GM18858 (cell line): ENCODE data around the gene FNIP1.
"Not testable (repeated sequence)": the region's sequence is repeated elsewhere in the genome, so short reads cannot be mapped to it uniquely, and the experiment has no call there.

Experiments used
- ATAC-seq: cut with Tn5 transposase; IDR thresholded peaks from one replicate; pipeline ENCODE4 v1.9.1; 2021; ENCODE audit not compliant: unreplicated experiment

FNIP1 gene

GRCh38 chr5:131641494-131641893, 155.3 kb downstream of the FNIP1 start:
- ATAC-seq: no peak

- ATAC-seq: peak; percentile 48
Observed at GRCh38 chr5:131640043-131640856, 156.6 kb downstream of the FNIP1 start.

GRCh38 chr5:131639148-131639547, 157.7 kb downstream of the FNIP1 start:
- ATAC-seq: no peak

- ATAC-seq: no peak
Observed at GRCh38 chr5:131637694-131638093, 159.1 kb downstream of the FNIP1 start.

GRCh38 chr5:131635684-131636572, 160.9 kb downstream of the FNIP1 start:
- ATAC-seq: no peak

GRCh38 chr5:131634996-131635683, 161.7 kb downstream of the FNIP1 start, which contains the start of gene RAPGEF6:
Gene RAPGEF6, minus strand, starts transcription at chr5:131635229. Its CDS starts 199 bp downstream, at chr5:131635030.
- ATAC-seq: peak; percentile 74

- ATAC-seq: peak; percentile 7
Observed at GRCh38 chr5:131634666-131634995, 162.2 kb downstream of the FNIP1 start.

- ATAC-seq: no peak
Observed at GRCh38 chr5:131634238-131634637, 162.6 kb downstream of the FNIP1 start.

- no peak for ATAC-seq
Observed at GRCh38 chr5:131633830-131634229, 163.0 kb downstream of the FNIP1 start.

GRCh38 chr5:131630963-131631350, 165.9 kb downstream of the FNIP1 start:
- no peak for ATAC-seq

- ATAC-seq: no peak
Observed at GRCh38 chr5:131630208-131630962, 166.4 kb downstream of the FNIP1 start.

GRCh38 chr5:131628990-131629389, 167.8 kb downstream of the FNIP1 start:
- no peak for ATAC-seq

GRCh38 chr5:131627207-131627865, 169.5 kb downstream of the FNIP1 start:
- no peak for ATAC-seq

- no peak for ATAC-seq
Observed at GRCh38 chr5:131622633-131623032, 174.2 kb downstream of the FNIP1 start.

GRCh38 chr5:131621164-131621563, 175.7 kb downstream of the FNIP1 start:
- ATAC-seq: not testable (repeated sequence)

GRCh38 chr5:131619102-131619501, 177.7 kb downstream of the FNIP1 start:
- no peak for ATAC-seq

GRCh38 chr5:131617140-131617822, 179.5 kb downstream of the FNIP1 start:
- no peak for ATAC-seq

GRCh38 chr5:131615957-131616356, 180.9 kb downstream of the FNIP1 start:
- no peak for ATAC-seq

GRCh38 chr5:131613423-131613822, 183.4 kb downstream of the FNIP1 start:
- no peak for ATAC-seq

- no peak for ATAC-seq
Observed at GRCh38 chr5:131611064-131611381, 185.8 kb downstream of the FNIP1 start.
